Hippocampal formation (tissue), 2 donors: ENCODE measurements around the gene MBNL2.
"Not testable (repeated sequence)": the region's sequence is repeated elsewhere in the genome, so short reads cannot be mapped to it uniquely, and the experiment has no call there.

Source experiments
- DNase-seq, 2 donors: peaks; one replicate each; lab custom pipeline; 2025; lab: John Stamatoyannopoulos, UW

The MBNL2 gene

DNA sequence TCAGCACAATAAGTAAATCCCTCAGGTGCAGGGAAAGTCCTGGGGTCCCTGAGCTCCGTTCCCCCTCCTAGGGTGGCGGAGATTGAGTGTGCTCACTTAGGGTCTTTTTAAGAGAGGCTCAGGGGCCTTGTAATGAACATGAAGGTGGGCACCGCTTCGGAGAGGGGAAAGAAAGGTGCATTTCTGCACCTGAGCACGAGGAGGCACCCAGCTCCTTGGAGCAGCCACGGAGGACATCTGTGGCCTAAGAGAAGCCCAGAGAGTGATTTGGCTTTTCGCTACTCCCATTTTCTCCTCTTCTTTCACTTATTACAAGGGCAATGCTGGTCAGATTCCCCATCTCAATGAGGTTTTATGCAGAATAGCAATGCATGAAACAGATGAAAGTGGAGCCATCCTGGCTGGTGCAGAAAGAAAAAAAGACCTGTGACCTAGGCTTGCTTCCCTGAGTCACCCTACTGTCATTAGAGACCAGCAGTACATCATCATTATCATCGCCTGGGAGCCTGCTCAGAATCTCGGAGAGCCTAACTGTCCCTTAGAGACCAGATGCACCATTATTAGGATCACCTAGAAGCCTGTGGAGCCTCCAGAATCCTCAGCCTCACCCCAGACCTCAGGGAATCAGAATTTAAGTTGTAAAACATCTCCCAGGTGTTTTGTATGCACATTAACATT is 125.3 kb downstream of the MBNL2 start:
- DNase-seq, result no peak

DNA sequence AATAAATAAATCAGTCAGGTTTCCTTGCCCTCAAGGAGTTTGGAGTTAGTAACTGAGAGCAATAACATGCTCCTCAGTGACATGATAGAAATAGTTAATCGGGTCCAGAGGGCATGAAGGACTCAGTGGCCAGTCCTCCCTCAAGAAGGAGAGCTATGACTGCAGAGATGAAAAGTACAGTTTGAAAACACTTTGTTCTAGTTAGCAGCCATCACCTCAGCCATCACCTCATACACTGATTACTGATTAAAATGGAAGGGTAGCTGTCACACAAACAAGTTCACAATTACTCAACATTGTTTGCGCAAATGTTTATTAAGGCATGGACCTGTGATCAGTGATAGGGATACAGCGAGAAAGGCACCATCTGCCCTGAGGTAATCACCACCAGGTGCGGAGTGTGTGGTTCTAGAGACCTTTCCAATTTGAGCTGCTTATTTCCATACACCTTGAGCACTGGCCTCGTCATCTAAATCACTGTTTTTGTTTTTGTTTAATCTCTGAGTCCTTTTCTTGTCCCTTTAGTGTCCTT is 126.5 kb downstream of the MBNL2 start:
- no peak for DNase-seq

- not testable (repeated sequence) for DNase-seq
Measured at GRCh38 chr13:97352012-97352411, 129.9 kb downstream of the MBNL2 start.

- no peak for DNase-seq
Measured at GRCh38 chr13:97352815-97353214, 130.7 kb downstream of the MBNL2 start.

DNA sequence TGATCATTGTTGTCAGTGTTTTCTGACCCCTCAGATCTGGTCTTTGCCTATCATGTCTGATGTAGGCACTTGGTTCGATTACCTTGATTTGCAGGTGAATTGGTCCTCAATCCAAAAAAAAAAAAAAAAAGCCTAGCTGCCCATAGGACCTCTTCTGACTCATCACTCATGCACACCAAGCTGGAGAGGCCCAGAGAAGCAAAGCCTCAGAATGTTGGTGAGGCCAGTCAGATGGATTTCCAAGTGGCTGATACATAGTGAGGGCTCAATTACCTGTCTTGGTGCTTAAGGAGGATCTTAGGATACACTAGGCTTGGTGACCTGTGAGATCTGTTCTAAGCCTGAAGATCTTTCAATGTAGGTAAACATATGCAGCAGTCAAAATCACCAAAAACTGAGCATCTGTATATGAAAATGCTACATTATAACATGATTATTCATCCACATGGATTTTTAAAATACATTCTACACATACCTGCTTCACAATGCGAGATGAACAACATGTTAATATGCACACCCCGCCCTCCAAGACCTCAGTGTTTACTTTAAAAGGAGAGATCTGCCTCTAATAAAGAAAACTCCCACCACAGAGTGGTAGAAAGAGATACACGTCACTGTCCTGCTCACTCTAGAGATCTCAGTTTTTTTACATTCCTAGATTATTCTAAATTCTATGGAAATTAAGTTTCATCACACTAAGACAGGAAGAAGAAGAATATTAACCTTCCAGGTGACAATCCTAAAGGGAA is 132.0 kb downstream of the MBNL2 start:
- DNase-seq, result no peak

- DNase-seq, result no peak
Measured at GRCh38 chr13:97354808-97355207, 132.7 kb downstream of the MBNL2 start.

DNA sequence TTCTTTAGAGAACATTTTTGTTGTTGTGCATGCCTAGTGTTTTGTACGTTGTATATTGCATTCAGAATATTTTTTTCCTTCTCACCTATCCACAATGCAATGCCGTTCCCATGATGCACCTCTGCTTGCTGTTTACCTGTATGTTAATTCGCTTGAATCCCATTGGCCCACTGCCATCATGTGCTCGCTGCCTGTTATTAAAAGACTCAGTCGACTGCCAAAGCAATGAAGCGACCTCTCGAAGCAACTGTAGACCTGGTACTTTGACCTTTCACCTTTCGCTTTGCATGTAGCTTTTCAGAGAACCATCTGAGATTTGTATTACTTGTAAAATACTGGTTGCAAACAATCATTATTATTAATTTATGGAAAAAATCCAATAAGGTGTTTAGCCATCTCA is 134.5 kb downstream of the MBNL2 start:
- DNase-seq, result no peak

GRCh38 chr13:97359181-97360057 is 137.3 kb downstream of the MBNL2 start:
- DNase-seq, result peak in 1 of 2 donors; percentile 79

GRCh38 chr13:97360610-97361009 is 138.5 kb downstream of the MBNL2 start:
- no peak for DNase-seq

- DNase-seq, result no peak
Measured at GRCh38 chr13:97364031-97364430, 141.9 kb downstream of the MBNL2 start.

DNA sequence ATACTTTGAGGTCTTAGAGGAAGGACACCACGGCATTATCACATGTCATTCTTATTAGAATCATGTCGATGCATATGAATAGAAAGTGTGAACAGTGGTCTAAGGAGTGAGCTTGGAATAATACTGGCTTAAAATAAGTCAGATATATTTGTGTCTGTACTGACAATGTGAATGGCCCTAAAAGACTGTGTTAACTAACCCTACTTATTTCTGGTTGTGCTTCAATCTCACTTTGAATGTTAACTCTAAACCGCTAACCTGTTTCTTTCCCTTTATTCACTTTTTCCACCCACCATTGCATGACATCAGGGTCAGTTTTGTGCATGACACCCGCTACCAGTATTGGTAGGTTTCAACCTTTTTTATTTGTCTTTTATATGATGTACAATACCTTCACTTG is 142.7 kb downstream of the MBNL2 start:
- DNase-seq, result no peak

DNA sequence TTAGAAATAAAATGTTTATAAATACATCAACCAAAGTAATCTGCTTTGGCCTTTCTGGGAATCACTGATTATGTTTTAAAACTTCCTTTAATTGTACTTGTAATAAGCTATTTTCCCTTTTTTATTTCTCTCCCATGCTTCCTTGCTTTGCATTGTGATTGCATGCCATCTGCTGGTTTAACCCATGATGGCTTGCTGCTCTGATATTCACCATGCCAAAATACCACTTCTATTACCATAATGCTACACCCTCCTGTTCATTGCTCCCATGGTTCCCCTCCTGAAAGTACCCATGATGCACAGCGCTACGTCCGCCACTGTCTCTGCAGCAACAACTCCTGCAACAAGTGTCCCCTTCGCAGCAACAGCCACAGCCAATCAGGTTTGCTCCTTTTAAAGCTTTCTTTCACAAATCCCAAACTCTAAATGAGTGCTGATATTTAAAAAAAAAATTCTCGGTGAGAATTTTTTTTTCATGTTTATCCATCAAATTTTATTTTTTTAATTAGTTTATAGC is 144.1 kb downstream of the MBNL2 start:
- DNase-seq, result no peak

DNA sequence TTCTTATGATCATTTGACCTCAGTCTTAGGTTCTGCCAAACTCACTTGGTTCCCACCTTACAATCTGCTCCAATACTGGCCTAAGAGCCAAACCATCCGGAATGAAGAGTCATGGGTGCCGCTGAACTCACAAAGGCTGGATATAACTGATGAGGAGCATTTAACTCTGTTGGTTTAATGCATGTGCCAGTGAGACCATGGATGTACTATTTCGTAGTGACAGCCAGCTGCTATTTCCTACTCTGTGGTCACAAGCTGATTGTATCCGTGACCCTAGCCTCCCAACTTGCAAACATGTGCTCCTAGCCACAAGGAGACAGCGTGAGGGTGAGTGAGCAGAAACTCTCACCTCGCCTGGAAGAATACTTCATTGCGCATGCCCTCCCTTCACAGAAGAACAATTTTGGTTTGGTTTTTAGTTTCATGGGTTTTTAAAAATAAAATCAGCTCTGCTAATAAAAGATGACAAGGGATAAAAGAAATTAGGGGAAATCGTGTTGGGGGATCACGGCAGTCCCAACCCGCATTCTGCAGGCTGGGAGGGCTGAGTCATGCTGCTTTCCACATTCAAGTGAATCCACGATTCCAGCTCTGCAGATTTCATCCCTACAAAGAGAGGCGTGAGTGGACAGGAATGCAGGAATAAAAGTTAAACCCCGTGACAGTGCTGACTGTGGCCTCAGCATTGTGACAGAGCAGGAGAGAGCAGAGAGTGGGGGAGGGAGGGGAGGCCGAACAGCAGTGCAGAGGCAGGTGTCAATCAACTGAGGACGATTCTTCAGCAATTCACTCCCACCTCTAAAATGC is 145.1 kb downstream of the MBNL2 start:
- no peak for DNase-seq

- DNase-seq, result no peak
Measured at GRCh38 chr13:97369261-97369893, 147.2 kb downstream of the MBNL2 start.

DNA sequence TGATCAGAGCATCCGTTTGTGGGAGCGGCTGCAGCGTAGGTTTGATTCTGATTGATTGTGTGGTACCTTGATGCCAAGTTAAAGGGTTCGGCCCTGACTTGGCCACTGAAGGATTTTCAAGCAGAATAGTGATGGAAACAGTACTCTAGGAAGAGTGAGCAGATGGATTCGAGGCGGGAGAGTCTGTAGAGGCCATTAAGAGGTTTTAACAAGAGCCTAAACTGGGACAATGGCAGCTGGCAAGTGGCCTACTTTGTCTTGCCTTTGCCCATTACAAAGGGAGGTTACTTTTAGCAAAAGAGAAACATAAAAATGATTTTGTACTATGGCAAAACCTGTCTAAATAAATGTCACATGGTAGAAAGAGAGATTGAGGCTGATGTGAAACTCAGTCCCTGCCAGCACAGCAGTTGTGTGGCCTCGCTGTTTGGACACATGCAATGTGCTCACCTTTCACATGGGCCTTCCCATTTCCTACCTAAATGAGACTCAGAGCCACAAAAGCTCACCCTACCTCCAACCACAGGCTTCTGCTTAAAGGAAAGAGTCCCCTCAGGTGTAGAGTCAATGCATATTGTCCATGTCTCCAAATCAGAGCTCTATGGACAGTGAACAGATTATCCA is 149.5 kb downstream of the MBNL2 start:
- DNase-seq, result no peak

GRCh38 chr13:97372936-97373335 is 150.8 kb downstream of the MBNL2 start:
- peak in 1 of 2 donors; percentile 52 for DNase-seq

DNA sequence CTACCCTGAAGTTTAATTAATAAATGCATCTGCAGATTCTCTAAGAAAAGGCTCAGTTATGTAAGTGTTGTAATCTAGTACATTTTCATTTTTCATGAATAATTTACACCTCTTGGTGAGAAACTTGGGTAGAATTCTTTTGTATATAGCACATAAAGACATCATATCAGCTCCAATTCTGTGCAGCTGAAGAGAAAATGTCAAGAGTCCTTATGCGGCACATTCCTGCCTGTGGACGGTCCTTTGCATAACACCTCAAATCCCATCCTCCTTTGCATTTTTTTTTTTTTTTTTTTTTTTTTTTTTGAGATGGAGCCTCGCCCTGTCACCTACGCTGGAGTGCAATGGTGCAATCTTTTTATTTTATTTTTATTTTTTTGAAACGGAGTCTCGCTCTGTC is 151.7 kb downstream of the MBNL2 start:
- DNase-seq, result peak in 1 of 2 donors; percentile 31

DNA sequence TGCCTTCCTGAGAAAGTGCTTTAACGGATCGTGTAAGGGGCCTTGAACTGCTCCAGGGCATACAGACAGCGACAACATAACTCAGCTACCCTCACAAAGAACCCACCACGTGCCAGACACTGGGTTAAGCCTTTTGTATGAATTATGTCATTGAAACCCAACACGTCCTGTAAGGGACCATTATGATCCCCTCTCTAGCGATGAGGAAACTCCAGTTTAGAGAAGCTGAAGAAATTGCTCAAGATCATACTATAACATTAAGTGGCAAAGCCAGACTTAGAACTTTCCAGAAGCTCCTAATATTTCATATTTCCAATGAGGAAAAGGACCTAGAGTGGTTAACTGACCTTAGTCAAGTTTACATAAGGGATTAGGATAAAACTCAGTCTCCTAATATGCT is 154.8 kb downstream of the MBNL2 start:
- no peak for DNase-seq

GRCh38 chr13:97379386-97379785 is 157.3 kb downstream of the MBNL2 start:
- DNase-seq, result no peak

DNA sequence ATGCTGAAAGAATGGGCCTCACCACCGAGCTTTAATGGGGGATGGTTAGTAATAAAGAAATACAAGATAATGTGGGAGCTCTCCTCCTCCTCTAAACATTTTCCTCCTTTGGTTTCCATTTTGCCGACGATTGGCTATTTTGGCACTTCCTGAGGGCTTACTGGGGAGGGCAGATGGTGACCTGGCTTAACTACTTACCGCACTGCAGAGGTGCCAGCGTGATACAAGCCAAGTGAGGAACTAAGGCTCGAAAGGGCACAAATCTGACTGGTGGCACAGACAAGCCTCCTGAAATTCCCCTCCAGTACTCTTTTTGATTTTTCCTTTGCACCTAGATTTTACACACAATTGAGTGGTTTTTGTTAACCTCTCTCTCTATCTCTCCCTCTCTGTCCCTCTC is 158.6 kb downstream of the MBNL2 start:
- DNase-seq, result no peak
